RKO (cell line): Measurements from ENCODE around the gene SPINK13.
"Not testable (repeated sequence)": the region's sequence is repeated elsewhere in the genome, so short reads cannot be mapped to it uniquely, and the experiment has no call there.

Experiments used
- DNase-seq: peaks from one replicate; pipeline ENCODE4 v3.0.0-alpha.2; 2016; ENCODE audit warnings: low spot score

Gene SPINK13

GRCh38 chr5:148312153-148312552 is 43.6 kb downstream of the SPINK13 start, which contains the start of gene SPINK7:
Gene SPINK7, plus strand, starts transcription at chr5:148312423. Its CDS starts 61 bp downstream, at chr5:148312484.
- DNase-seq, result no peak

- DNase-seq, result no peak
Measured at GRCh38 chr5:148314187-148314586, 45.6 kb downstream of the SPINK13 start.

GRCh38 chr5:148314731-148315130 is 46.1 kb downstream of the SPINK13 start:
- no peak for DNase-seq

- DNase-seq, result not testable (repeated sequence)
Measured at GRCh38 chr5:148320011-148320963, 51.7 kb downstream of the SPINK13 start.

- no peak for DNase-seq
Measured at GRCh38 chr5:148333262-148333849, 64.8 kb downstream of the SPINK13 start.

- DNase-seq, result no peak
Measured at GRCh38 chr5:148335259-148335658, 66.7 kb downstream of the SPINK13 start, which contains the start of gene SPINK9. Gene SPINK9, plus strand, starts transcription at chr5:148335559. Its CDS starts 55 bp downstream, at chr5:148335614.
